Activated T-cell treated with anti-CD3 and anti-CD28 coated beads, Interleukin-2, amount 50 U/mL, for 72 hours (primary cell): Measurements from ENCODE around the gene ACCS. TPM values are rescaled to one million over a fixed set of nuclear protein-coding genes. Genes with fewer than 3 reads are reported as not detected.

Source experiments
- ATAC-seq, 2 donors: fragments of 150-1000 bp; cut with Tn5 transposase; replicated peaks in 1 of 2; 2 replicates each; pipeline ENCODE4 v1.10.0; 2021; ENCODE audit warnings: moderate library complexity in 2 of 2, mild to moderate bottlenecking in 1 of 2
- DNase-seq, 2 donors: peaks; one replicate each; pipeline ENCODE4 v3.0.0; 2021 to 2022; ENCODE audit warnings: mixed read lengths in 1 of 2
- H3K27ac Mint-ChIP-seq: one replicate; pipeline ENCODE4 v1.8.0; 2022; ENCODE audit warnings: mild to moderate bottlenecking, moderate library complexity, mixed read lengths
- H3K27me3 Mint-ChIP-seq: one replicate; pipeline ENCODE4 v1.8.0; 2022; ENCODE audit warnings: low read depth, mixed read lengths
- H3K36me3 Mint-ChIP-seq, 2 donors: one replicate each; pipeline ENCODE4 v1.8.0; 2022; ENCODE audit warnings: mixed read lengths in 2 of 2, mild to moderate bottlenecking in 1 of 2; ENCODE audit not compliant: insufficient read depth in 2 of 2
- H3K4me1 Mint-ChIP-seq: one replicate; pipeline ENCODE4 v1.8.0; 2022; ENCODE audit warnings: low read depth, mixed read lengths
- H3K4me3 Mint-ChIP-seq, 2 donors: one replicate each; pipeline ENCODE4 v1.8.0; 2022; ENCODE audit warnings: mild to moderate bottlenecking in 2 of 2, mixed read lengths in 2 of 2, moderate library complexity in 2 of 2
- H3K9me3 Mint-ChIP-seq, 2 donors: one replicate each; pipeline ENCODE4 v1.8.0; 2022; ENCODE audit warnings: mixed read lengths in 2 of 2
- total RNA-seq, 2 donors: library from RNA; stranded (reverse); gene quantifications; one replicate each; pipeline ENCODE4 v1.2.3, GENCODE V29; 2022

Gene ACCS
- total RNA-seq, 2 donors from 2014 or later: 14.8 to 34.6 TPM

- ATAC-seq: no peak
- DNase-seq: no peak
- Mint-ChIP-seq H3K4me1 (no peaks in the 10 kb centered on the region), H3K36me3 (peaks cover 4 to 17% of the 10 kb centered on the region in 2 donors), H3K27ac (no peak overlapping the region), H3K9me3 (peaks cover 0 to 4% of the 10 kb centered on the region in 2 donors), H3K4me3 (no peak overlapping the region), H3K27me3 (no peaks in the 10 kb centered on the region)
These were observed 17.4 kb downstream of the ACCS start for GRCh38 chr11:44083433-44083832.

- H3K27ac Mint-ChIP-seq: no peak overlapping the region
- ATAC-seq: no peak
- no peak overlapping the region for H3K4me3 Mint-ChIP-seq
- H3K4me1 Mint-ChIP-seq: peaks cover 3% of the 10 kb centered on the region
- no peaks in the 10 kb centered on the region for H3K27me3 Mint-ChIP-seq
- DNase-seq: no peak
- peaks cover 4 to 17% of the 10 kb centered on the region in 2 donors for H3K36me3 Mint-ChIP-seq
- peaks cover 0 to 4% of the 10 kb centered on the region in 2 donors for H3K9me3 Mint-ChIP-seq
These were observed 17.8 kb downstream of the ACCS start for GRCh38 chr11:44083906-44084305.

GRCh38 chr11:44085330-44085729, 19.3 kb downstream of the ACCS start:
- peaks cover 0 to 4% of the 10 kb centered on the region in 2 donors for H3K9me3 Mint-ChIP-seq
- DNase-seq (no peak), ATAC-seq (no peak)
- peaks cover 4 to 14% of the 10 kb centered on the region in 2 donors for H3K36me3 Mint-ChIP-seq
- H3K27me3 Mint-ChIP-seq: no peaks in the 10 kb centered on the region
- H3K4me3 Mint-ChIP-seq: no peak overlapping the region
- no peak overlapping the region for H3K27ac Mint-ChIP-seq
- H3K4me1 Mint-ChIP-seq: peaks cover 5% of the 10 kb centered on the region

- DNase-seq: no peak
- Mint-ChIP-seq H3K27ac (no peak overlapping the region), H3K27me3 (no peaks in the 10 kb centered on the region), H3K4me1 (peaks cover 5% of the 10 kb centered on the region), H3K4me3 (no peak overlapping the region), H3K36me3 (peaks cover 4 to 11% of the 10 kb centered on the region in 2 donors), H3K9me3 (peaks cover 0 to 4% of the 10 kb centered on the region in 2 donors)
- peak in 1 of 2 donors; percentile 72 for ATAC-seq
These were observed 22.3 kb downstream of the ACCS start for GRCh38 chr11:44088377-44088776.

- H3K4me3 Mint-ChIP-seq: no peak overlapping the region
- H3K27ac Mint-ChIP-seq: no peak overlapping the region
- H3K36me3 Mint-ChIP-seq: peaks cover 4 to 10% of the 10 kb centered on the region in 2 donors
- DNase-seq (no peak), ATAC-seq (no peak)
- no peaks in the 10 kb centered on the region for H3K27me3 Mint-ChIP-seq
- H3K9me3 Mint-ChIP-seq: peaks cover 0 to 4% of the 10 kb centered on the region in 2 donors
- peaks cover 5% of the 10 kb centered on the region for H3K4me1 Mint-ChIP-seq
These were observed 22.8 kb downstream of the ACCS start for GRCh38 chr11:44088871-44089270.

- DNase-seq: no peak
- Mint-ChIP-seq H3K27me3 (no peaks in the 10 kb centered on the region), H3K27ac (no peak overlapping the region), H3K4me3 (no peak overlapping the region), H3K36me3 (peaks cover 2 to 5% of the 10 kb centered on the region in 2 donors), H3K4me1 (peaks cover 20% of the 10 kb centered on the region), H3K9me3 (peaks cover 0 to 2% of the 10 kb centered on the region in 2 donors)
- ATAC-seq: no peak
These were observed 24.5 kb downstream of the ACCS start for GRCh38 chr11:44090539-44090938.

- Mint-ChIP-seq H3K36me3 (no peaks in the 10 kb centered on the region), H3K27ac (no peak overlapping the region), H3K9me3 (no peaks in the 10 kb centered on the region), H3K4me3 (peak overlapping the region; percentile 49 to 85), H3K4me1 (peaks cover 31% of the 10 kb centered on the region), H3K27me3 (no peaks in the 10 kb centered on the region)
- ATAC-seq (peak; percentile 34 to 47), DNase-seq (peak; percentile 83 to 84)
These were observed 28.3 kb downstream of the ACCS start for GRCh38 chr11:44094260-44094868.

- peaks cover 31% of the 10 kb centered on the region for H3K4me1 Mint-ChIP-seq
- peak; percentile 95 for ATAC-seq
- H3K36me3 Mint-ChIP-seq: no peaks in the 10 kb centered on the region
- H3K27ac Mint-ChIP-seq: peak within 1 kb of the TSS; percentile 55
- H3K27me3 Mint-ChIP-seq: no peaks in the 10 kb centered on the region
- H3K4me3 Mint-ChIP-seq: peak within 1 kb of the TSS; percentile 85 to 86
- peak; percentile 87 to 90 for DNase-seq
- no peaks in the 10 kb centered on the region for H3K9me3 Mint-ChIP-seq
These were observed 29.7 kb downstream of the ACCS start, which contains the start of gene EXT2 for GRCh38 chr11:44095506-44096359. Gene EXT2, plus strand, starts transcription at chr11:44095678. Its CDS starts 12,035 bp downstream, at chr11:44107713.

GRCh38 chr11:44096360-44097185, 30.5 kb downstream of the ACCS start:
- Mint-ChIP-seq H3K4me1 (peaks cover 31% of the 10 kb centered on the region), H3K27me3 (no peaks in the 10 kb centered on the region), H3K27ac (no peak overlapping the region), H3K36me3 (no peaks in the 10 kb centered on the region), H3K4me3 (peak overlapping the region; percentile 85 to 86), H3K9me3 (no peaks in the 10 kb centered on the region)
- peak in 1 of 2 donors; percentile 8 for DNase-seq
- ATAC-seq: peak in 1 of 2 donors; percentile 21

GRCh38 chr11:44097821-44098220, 31.8 kb downstream of the ACCS start:
- H3K27me3 Mint-ChIP-seq: no peaks in the 10 kb centered on the region
- ATAC-seq: no peak
- peaks cover 31% of the 10 kb centered on the region for H3K4me1 Mint-ChIP-seq
- no peak overlapping the region for H3K27ac Mint-ChIP-seq
- H3K9me3 Mint-ChIP-seq: no peaks in the 10 kb centered on the region
- no peak overlapping the region for H3K4me3 Mint-ChIP-seq
- H3K36me3 Mint-ChIP-seq: no peaks in the 10 kb centered on the region
- no peak for DNase-seq

GRCh38 chr11:44101098-44101497, 35.0 kb downstream of the ACCS start:
- Mint-ChIP-seq H3K4me1 (peaks cover 24% of the 10 kb centered on the region), H3K36me3 (no peaks in the 10 kb centered on the region), H3K27ac (no peak overlapping the region), H3K9me3 (no peaks in the 10 kb centered on the region), H3K4me3 (no peak overlapping the region), H3K27me3 (no peaks in the 10 kb centered on the region)
- ATAC-seq (no peak), DNase-seq (no peak)

GRCh38 chr11:44104481-44105294, 38.6 kb downstream of the ACCS start:
- Mint-ChIP-seq H3K27ac (peak overlapping the region; percentile 27), H3K4me3 (no peak overlapping the region), H3K4me1 (peaks cover 7% of the 10 kb centered on the region), H3K9me3 (no peaks in the 10 kb centered on the region), H3K36me3 (no peaks in the 10 kb centered on the region), H3K27me3 (no peaks in the 10 kb centered on the region)
- ATAC-seq: peak; percentile 65 to 84
- no peak for DNase-seq
